Suprapubic skin (tissue), 3 donors: ENCODE results near the gene SBNO2.

Source experiments
- POLR2A ChIP-seq, 2 donors: fragments of 450-650 bp; IDR thresholded peaks; one replicate each; pipeline ENCODE4 v1.6.1; 2017; ENCODE audit warnings: antibody characterized with exemption in 2 of 2, mild to moderate bottlenecking in 2 of 2, moderate library complexity in 2 of 2
- TF ChIP-seq, protein P1 (sequence below), 2 donors: fragments of 200-600 bp in 1 of 2; fragments of 450-650 bp in 1 of 2; sonication (generic) in 1 of 2; IDR thresholded peaks; one replicate each; pipeline ENCODE4 v1.5.1; 2016 to 2019; ENCODE audit warnings: antibody characterized with exemption in 2 of 2, mild to moderate bottlenecking in 1 of 2, moderate library complexity in 1 of 2

DNA sequence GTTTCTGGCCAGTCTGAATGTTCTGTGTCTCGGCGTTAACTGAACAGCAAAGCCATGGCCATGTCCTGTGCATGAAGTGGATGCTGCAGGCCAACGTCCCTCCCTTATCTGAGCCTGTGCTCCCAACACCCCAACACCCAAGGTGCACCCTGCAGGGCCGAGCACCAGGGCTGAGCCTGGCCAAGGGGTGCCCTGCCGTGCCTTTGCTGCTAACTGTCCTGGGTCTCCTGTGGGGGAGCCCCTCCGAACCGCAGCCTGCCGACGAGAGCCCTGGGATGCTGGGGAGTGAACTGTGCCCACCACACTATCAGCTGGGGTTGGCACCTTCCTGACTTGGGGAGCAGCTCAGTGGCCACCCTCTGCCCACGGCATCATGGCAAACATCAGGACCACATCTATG, 52.7 kb downstream of the SBNO2 start:
- TF ChIP-seq POLR2A (IDR thresholded peaks at IDR 0.05), result no peak
- TF ChIP-seq, protein P1, sequence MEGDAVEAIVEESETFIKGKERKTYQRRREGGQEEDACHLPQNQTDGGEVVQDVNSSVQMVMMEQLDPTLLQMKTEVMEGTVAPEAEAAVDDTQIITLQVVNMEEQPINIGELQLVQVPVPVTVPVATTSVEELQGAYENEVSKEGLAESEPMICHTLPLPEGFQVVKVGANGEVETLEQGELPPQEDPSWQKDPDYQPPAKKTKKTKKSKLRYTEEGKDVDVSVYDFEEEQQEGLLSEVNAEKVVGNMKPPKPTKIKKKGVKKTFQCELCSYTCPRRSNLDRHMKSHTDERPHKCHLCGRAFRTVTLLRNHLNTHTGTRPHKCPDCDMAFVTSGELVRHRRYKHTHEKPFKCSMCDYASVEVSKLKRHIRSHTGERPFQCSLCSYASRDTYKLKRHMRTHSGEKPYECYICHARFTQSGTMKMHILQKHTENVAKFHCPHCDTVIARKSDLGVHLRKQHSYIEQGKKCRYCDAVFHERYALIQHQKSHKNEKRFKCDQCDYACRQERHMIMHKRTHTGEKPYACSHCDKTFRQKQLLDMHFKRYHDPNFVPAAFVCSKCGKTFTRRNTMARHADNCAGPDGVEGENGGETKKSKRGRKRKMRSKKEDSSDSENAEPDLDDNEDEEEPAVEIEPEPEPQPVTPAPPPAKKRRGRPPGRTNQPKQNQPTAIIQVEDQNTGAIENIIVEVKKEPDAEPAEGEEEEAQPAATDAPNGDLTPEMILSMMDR (IDR thresholded peaks at IDR 0.05), result no peak
